ENCODE data around the gene GRAMD2B.

GRCh38 chr5:126543009-126543408 lies 119.8 kb downstream of the GRAMD2B start:
- TF ChIP-seq CTCF (IDR thresholded peaks at IDR 0.05; ENCODE audit: control extremely low read depth in 1 of 3, insufficient read depth in 1 of 3, low read depth in 1 of 3, low read length in 3 of 3) (no peak), RAD21 (IDR thresholded peaks at IDR 0.05 in 1 of 2, conservative IDR thresholded peaks at IDR 0.05 in 1 of 2; ENCODE audit: low read depth in 2 of 2, low read length in 2 of 2) (no peak), EZH2 (IDR thresholded peaks at IDR 0.05; ENCODE audit: low read depth, low read length, severe bottlenecking) (no peak), POLR2A (IDR thresholded peaks at IDR 0.05; ENCODE audit: control extremely low read depth in 1 of 2, low read depth in 2 of 2, low read length in 2 of 2) (no peak), HDAC2 (IDR thresholded peaks at IDR 0.05; ENCODE audit: borderline replicate concordance in 1 of 2, low read depth in 2 of 2, low read length in 2 of 2) (no peak), JUND (IDR thresholded peaks at IDR 0.05; ENCODE audit: low read length) (no peak), TAF1 (IDR thresholded peaks at IDR 0.05; ENCODE audit: low read depth, low read length) (no peak)

Measured in H1 (cell line).